Daoy (cell line): ENCODE results near the gene CCT4. TPM values are rescaled to one million over a fixed set of nuclear protein-coding genes. Genes with fewer than 3 reads are reported as not detected.

Experiments used
- total RNA-seq: library from RNA; depleted of rRNA; stranded (reverse); fragments of >200 nt; shearing (Covaris generic); gene quantifications from 2 replicates; pipeline ENCODE4 v1.2.3, GENCODE V29; 2014; rRNA removed

The CCT4 gene
- total RNA-seq, 1 experiment from 2014 or later = 310 TPM

Other genes with a start within 250 kb of the CCT4 start
- 2.7 and 4.0 TPM in 2 replicates for gene FAM161A, start 34.6 kb downstream of the CCT4 start, total RNA-seq
- 56.6 and 75.8 TPM in 2 replicates for gene COMMD1, start 17.0 kb upstream of the CCT4 start, total RNA-seq